ENCODE results near the gene EIF5A. TPM values are rescaled to one million over a fixed set of nuclear protein-coding genes. Genes with fewer than 3 reads are reported as not detected.

EIF5A gene
- total and polyA plus RNA-seq, 8 donors, result 104 to 220 (median 187) TPM

- ATAC-seq (peak; percentile 64 to 72 (median 70)), DNase-seq (peak; percentile 82 to 94 (median 87)), FAIRE-seq (no peak)
- Histone ChIP-seq H3K4me3 (peak overlapping the region; percentile 50 to 83 (median 74)), H3K27me3 (no peaks in the 10 kb centered on the region), H3K27ac (peak overlapping the region; percentile 97 to 99 (median 98)), H3K4me1 (peaks cover 0 to 9% (median 6%) of the 10 kb centered on the region in 3 donors), H3K9me3 (no peaks in the 10 kb centered on the region), H3K36me3 (peaks cover 4 to 10% (median 6%) of the 10 kb centered on the region in 3 donors)
- 3% methylated on average over 52 to 54 of the region's 54 CpGs for WGBS, 2 donors
- intact Hi-C loops (cut with DNase I), result loop anchor here in 1 of 3 donors (10.0 kb wide), 1 partner anchor 54 kb away; the partner anchor contains the start of gene GPS2
- TF ChIP-seq, protein P1, sequence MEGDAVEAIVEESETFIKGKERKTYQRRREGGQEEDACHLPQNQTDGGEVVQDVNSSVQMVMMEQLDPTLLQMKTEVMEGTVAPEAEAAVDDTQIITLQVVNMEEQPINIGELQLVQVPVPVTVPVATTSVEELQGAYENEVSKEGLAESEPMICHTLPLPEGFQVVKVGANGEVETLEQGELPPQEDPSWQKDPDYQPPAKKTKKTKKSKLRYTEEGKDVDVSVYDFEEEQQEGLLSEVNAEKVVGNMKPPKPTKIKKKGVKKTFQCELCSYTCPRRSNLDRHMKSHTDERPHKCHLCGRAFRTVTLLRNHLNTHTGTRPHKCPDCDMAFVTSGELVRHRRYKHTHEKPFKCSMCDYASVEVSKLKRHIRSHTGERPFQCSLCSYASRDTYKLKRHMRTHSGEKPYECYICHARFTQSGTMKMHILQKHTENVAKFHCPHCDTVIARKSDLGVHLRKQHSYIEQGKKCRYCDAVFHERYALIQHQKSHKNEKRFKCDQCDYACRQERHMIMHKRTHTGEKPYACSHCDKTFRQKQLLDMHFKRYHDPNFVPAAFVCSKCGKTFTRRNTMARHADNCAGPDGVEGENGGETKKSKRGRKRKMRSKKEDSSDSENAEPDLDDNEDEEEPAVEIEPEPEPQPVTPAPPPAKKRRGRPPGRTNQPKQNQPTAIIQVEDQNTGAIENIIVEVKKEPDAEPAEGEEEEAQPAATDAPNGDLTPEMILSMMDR (IDR thresholded peaks at IDR 0.05), result no peak
Observed at GRCh38 chr17:7260651-7261378, 46.6 kb upstream of the EIF5A start.

- peaks cover 0 to 9% (median 6%) of the 10 kb centered on the region in 3 donors for H3K4me1 ChIP-seq
- DNase-seq, result peak in 5 of 6 donors; percentile 50 to 81 (median 63)
Observed at GRCh38 chr17:7261379-7262191, 45.8 kb upstream of the EIF5A start.

GRCh38 chr17:7262192-7262934 is 45.1 kb upstream of the EIF5A start, which contains the start of gene CLDN7:
Gene CLDN7, minus strand, starts transcription at chr17:7262478. Its CDS starts 435 bp downstream, at chr17:7262043.
- intact Hi-C loops (cut with DNase I), result loop anchor here in 1 of 3 donors (10.0 kb wide), 1 partner anchor 52 kb away; the partner anchor contains the start of gene GPS2
- no peak for FAIRE-seq

More at GRCh38 chr17:7261379-7262191, 45.8 kb upstream of the EIF5A start:
- TF ChIP-seq, protein P1 (IDR thresholded peaks at IDR 0.05), result no peak
- Histone ChIP-seq H3K36me3 (peaks cover 0 to 10% (median 4%) of the 10 kb centered on the region in 3 donors), H3K9me3 (no peaks in the 10 kb centered on the region), H3K27ac (peak overlapping the region; percentile 97 to 99 (median 98)), H3K27me3 (no peaks in the 10 kb centered on the region), H3K4me3 (peak overlapping the region; percentile 50 to 83 (median 74))
- no peak for FAIRE-seq
- intact Hi-C loops (cut with DNase I), result loop anchor here in 1 of 3 donors (10.0 kb wide), 1 partner anchor 53 kb away; the partner anchor contains the start of gene GPS2
- peak; percentile 10 to 25 (median 12) for ATAC-seq
- 3 to 5% methylated on average over 62 to 71 of the region's 71 CpGs for WGBS, 2 donors

More at GRCh38 chr17:7262192-7262934, 45.1 kb upstream of the EIF5A start, which contains the start of gene CLDN7:
- Histone ChIP-seq H3K27ac (peak within 1 kb of the TSS; percentile 97 to 99 (median 98)), H3K9me3 (no peaks in the 10 kb centered on the region), H3K27me3 (no peaks in the 10 kb centered on the region), H3K4me3 (peak within 1 kb of the TSS; percentile 50 to 83 (median 74)), H3K4me1 (peaks cover 0 to 9% (median 6%) of the 10 kb centered on the region in 3 donors), H3K36me3 (peaks cover 0 to 4% (median 2%) of the 10 kb centered on the region in 3 donors)
- ATAC-seq (peak; percentile 79 to 86 (median 84)), DNase-seq (peak; percentile 93 to 97 (median 96))
- WGBS, 2 donors, result 1 to 2% methylated on average over 51 to 64 of the region's 64 CpGs
- TF ChIP-seq, protein P1 (IDR thresholded peaks at IDR 0.05), result peak in 1 of 4 donors; percentile 9

Measured in pancreas (tissue), 10 donors.